Tibial nerve (tissue), 4 donors: ENCODE results near the gene ERN1.

Experiments
- EP300 ChIP-seq, 2 donors: sonication (generic); formaldehyde crosslinking; IDR thresholded peaks; one replicate each; pipeline ENCODE4 v1.6.1; 2017; ENCODE audit warnings: antibody characterized with exemption in 2 of 2, mild to moderate bottlenecking in 1 of 2
- POLR2A ChIP-seq, 2 donors: fragments of 450-650 bp; IDR thresholded peaks; one replicate each; pipeline ENCODE4 v1.6.1; 2017; ENCODE audit warnings: antibody characterized with exemption in 2 of 2, mild to moderate bottlenecking in 2 of 2, moderate library complexity in 2 of 2
- TF ChIP-seq, protein P1 (sequence below), 5 experiments: fragments of 200-600 bp in 3 of 5; fragments of 450-650 bp in 2 of 5; sonication (generic) in 3 of 5; IDR thresholded peaks; one replicate each; pipeline ENCODE4 v1.5.1; 2016 to 2019; ENCODE audit warnings: antibody characterized with exemption in 5 of 5, mild to moderate bottlenecking in 3 of 5, moderate library complexity in 2 of 5

DNA sequence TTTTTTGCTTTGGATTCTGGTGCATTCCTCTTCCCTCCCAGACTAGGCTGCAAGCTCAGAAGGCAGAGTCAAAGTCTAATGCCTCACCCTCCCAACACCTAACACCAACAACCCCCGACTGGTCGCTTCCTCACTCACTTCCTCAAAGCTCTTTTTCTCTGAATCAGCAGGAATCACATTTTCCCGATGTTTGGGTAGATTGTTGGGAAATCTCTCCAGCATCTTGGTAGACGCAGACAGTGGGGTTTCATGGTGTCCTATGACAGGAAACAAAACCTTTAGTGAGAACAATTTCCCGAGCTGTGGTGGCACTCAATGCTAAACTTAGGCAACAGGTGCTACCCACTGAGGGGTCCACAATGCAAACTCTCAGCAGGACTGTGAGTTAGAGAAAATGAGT lies 69.6 kb downstream of the ERN1 start:
- TF ChIP-seq, protein P1, sequence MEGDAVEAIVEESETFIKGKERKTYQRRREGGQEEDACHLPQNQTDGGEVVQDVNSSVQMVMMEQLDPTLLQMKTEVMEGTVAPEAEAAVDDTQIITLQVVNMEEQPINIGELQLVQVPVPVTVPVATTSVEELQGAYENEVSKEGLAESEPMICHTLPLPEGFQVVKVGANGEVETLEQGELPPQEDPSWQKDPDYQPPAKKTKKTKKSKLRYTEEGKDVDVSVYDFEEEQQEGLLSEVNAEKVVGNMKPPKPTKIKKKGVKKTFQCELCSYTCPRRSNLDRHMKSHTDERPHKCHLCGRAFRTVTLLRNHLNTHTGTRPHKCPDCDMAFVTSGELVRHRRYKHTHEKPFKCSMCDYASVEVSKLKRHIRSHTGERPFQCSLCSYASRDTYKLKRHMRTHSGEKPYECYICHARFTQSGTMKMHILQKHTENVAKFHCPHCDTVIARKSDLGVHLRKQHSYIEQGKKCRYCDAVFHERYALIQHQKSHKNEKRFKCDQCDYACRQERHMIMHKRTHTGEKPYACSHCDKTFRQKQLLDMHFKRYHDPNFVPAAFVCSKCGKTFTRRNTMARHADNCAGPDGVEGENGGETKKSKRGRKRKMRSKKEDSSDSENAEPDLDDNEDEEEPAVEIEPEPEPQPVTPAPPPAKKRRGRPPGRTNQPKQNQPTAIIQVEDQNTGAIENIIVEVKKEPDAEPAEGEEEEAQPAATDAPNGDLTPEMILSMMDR (IDR thresholded peaks at IDR 0.05): no peak
- TF ChIP-seq POLR2A (IDR thresholded peaks at IDR 0.05): no peak
- peak in 1 of 2 donors; percentile 48 for TF ChIP-seq EP300 (IDR thresholded peaks at IDR 0.05)
